Activated effector memory CD4-positive, alpha-beta T cell treated with anti-CD3 and anti-CD28 coated beads, Interleukin-2, amount 50 U/mL, for 16 hours (primary cell): ENCODE results near the gene VPS52.
"Not testable (repeated sequence)": the region's sequence is repeated elsewhere in the genome, so short reads cannot be mapped to it uniquely, and the experiment has no call there.

ENCODE experiments used
- DNase-seq: peaks from one replicate; pipeline ENCODE4 v3.0.0-alpha.2; 2020

Gene VPS52

GRCh38 chr6:33278810-33279209, 7.1 kb upstream of the VPS52 start:
- DNase-seq, result no peak

GRCh38 chr6:33278392-33278741, 6.7 kb upstream of the VPS52 start:
- no peak for DNase-seq

GRCh38 chr6:33277663-33278391, 6.2 kb upstream of the VPS52 start:
- peak; percentile 76 for DNase-seq

GRCh38 chr6:33276864-33277662, 5.4 kb upstream of the VPS52 start, which contains the start of gene B3GALT4:
Gene B3GALT4, plus strand, starts transcription at chr6:33277123. Its CDS starts 297 bp downstream, at chr6:33277420.
- DNase-seq, result peak; percentile 90

GRCh38 chr6:33276581-33276863, 4.8 kb upstream of the VPS52 start:
- DNase-seq, result no peak

- DNase-seq, result not testable (repeated sequence)
Observed at GRCh38 chr6:33275795-33276580, 4.3 kb upstream of the VPS52 start.

GRCh38 chr6:33273924-33274902, 2.5 kb upstream of the VPS52 start:
- DNase-seq, result no peak

- no peak for DNase-seq
Observed at GRCh38 chr6:33273129-33273923, 1.6 kb upstream of the VPS52 start.

GRCh38 chr6:33272275-33273128, 826 bp upstream of the VPS52 start:
- DNase-seq, result no peak

GRCh38 chr6:33271117-33271467, 584 bp downstream of the VPS52 start:
- no peak for DNase-seq

- DNase-seq, result no peak
Observed at GRCh38 chr6:33264015-33264414, 7.7 kb downstream of the VPS52 start.

- DNase-seq, result not testable (repeated sequence)
Observed at GRCh38 chr6:33262490-33262889, 9.2 kb downstream of the VPS52 start.

GRCh38 chr6:33259032-33259431, 12.6 kb downstream of the VPS52 start:
- no peak for DNase-seq

- peak; percentile 30 for DNase-seq
Observed at GRCh38 chr6:33254591-33254990, 17.1 kb downstream of the VPS52 start.

- no peak for DNase-seq
Observed at GRCh38 chr6:33252759-33253158, 18.9 kb downstream of the VPS52 start.

GRCh38 chr6:33251395-33252012, 20.2 kb downstream of the VPS52 start:
- peak; percentile 19 for DNase-seq

GRCh38 chr6:33250731-33251130, 20.9 kb downstream of the VPS52 start:
- peak; percentile 53 for DNase-seq

GRCh38 chr6:33249732-33250630, 21.7 kb downstream of the VPS52 start:
- DNase-seq, result peak; percentile 31
